GM10847 (cell line): ENCODE data around the gene MRPL23.

ENCODE experiments used
- POLR2A ChIP-seq: IDR thresholded peaks from 2 replicates; pipeline ENCODE4 v1.6.1; 2011; ENCODE audit not compliant: insufficient read length; ENCODE audit errors: extremely low read depth

MRPL23 gene

DNA sequence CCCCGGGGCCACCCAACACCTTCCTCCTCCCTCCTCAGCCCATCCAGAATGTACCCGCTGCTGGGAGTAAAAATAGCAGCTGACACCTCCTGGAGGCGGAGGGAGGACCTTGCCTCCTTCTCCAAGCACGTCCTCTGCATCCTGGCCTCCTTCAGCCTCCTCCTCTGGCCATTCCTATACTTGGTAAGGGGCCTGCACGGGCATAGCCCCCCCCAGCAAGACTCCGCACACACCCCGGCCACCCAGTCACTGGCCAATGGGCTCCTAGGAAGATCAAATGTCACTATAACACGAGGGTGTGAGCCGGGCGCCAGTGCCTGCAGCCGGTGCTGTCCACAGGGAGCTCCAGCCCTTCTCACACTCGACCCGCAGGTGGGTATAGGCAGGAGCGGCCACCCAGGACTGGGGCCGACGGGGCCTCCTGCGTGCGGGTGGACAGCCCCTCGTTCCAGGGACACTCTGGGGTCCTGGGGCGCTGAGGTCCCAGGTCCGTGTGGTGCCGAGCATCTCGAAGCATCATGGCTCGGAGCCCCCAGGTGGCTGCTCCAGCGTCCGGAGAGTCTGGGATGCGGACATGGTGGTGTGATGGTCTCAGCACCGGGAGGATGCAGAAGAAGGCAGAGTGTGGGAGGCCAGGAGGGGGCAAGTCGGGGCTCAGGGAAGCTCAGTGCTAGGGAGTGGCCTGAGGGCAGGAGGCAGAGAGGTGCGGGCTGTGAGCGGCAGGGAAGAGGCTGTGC lies 27.6 kb upstream of the MRPL23 start, which contains the start of gene TNNT3:
Gene TNNT3 (plus strand): TSS at position 313 of the 737 bp plus-strand sequence. CDS start 3,172 bp downstream, outside the sequence.
- TF ChIP-seq POLR2A, result no peak

DNA sequence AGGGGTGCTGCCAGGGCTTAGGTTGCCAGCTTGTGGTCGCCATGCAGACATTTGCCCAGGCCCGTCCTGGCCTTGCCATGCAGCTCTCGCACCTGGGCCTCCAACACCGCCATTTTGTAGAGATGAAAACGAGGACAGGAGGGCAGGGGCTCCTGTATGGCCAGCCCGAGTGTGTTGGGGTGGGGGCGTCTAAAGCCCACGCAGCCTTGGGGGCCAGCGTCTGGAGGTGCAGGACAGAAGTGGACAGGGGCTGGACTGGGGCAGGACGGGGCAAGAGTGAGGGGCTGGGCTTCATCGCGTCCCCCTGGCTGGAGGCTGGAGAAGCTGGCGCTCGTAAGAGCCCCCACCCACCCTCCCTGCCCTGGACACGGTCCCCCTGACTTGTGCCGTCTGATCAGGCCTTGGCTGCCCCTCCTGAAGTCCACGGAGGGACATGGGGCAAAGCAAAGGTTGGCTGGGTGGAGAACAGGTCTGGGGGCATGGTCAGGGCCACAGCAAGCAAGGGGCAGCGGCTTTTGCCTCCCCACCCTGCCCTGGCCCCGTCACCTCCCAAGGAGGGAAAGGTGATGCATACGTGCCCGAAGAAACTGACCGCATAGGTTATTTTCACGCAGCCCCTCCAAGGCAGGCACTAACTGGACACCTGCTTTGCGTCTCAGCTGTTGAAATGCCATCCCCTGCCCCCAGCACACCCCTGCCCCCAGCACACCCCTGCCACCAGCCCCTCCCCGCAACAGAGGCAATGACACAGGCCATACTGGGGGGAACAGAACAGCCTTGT lies 26.8 kb upstream of the MRPL23 start:
- no peak for TF ChIP-seq POLR2A

DNA sequence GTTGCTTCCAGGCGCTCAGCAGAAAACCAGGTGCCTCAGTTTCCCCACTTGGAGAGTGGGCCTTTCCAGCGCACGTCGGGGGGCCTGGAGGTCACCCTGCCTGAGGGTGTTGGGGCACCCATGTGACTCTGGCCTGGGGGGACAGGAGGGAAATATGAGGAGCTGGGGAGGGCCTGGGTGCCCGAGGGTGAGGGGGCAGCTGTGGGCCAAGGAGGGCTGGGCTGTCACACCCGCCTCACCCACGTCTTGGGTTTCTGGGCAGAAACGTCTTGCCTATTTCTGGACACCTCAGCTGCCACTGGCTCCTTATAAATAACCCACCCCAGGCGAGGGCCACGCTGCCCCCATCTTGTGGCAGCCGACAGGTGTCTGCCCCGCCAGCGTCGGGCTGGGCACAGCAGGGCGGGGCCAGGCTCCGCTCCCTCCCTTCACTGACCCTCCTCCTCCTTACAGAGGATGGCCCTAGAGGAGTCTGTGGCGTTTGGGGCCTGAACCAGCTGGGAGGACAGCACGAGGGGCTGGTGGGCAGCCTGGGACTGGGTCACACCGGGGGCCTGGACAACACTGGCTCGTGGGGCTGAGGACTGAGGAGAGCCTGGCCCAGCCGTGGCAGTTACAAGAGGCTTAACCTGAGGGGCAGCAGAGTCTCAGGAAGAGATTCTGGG lies 26.1 kb upstream of the MRPL23 start:
- TF ChIP-seq POLR2A, result no peak

DNA sequence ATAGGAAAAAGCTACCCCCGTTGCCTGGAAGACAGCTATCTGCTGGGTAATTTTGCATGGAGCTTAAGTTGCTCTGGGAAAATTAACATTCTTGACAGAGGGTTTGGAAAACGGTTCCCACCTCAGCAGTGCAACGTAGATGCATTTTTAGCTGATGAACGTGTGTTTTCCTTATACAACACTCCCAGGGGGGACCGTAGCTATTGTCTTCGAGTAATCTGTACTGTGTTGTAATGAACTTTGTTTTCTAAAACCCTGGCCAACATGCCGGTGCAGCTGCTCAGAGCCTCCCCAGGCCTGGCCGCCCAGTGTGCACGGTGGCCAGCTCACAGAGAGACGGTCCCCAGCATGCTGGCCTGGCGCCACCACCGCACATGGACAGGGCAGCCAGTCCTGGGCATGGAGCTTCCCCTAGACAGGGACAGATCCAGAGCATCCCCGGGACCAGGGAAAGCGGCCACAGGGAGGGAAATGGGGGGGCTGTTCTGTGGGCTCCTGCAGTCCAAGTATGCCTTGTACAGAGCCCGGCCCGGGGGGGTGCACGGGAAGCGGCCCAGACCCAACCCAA lies 25.5 kb upstream of the MRPL23 start:
- no peak for TF ChIP-seq POLR2A

DNA sequence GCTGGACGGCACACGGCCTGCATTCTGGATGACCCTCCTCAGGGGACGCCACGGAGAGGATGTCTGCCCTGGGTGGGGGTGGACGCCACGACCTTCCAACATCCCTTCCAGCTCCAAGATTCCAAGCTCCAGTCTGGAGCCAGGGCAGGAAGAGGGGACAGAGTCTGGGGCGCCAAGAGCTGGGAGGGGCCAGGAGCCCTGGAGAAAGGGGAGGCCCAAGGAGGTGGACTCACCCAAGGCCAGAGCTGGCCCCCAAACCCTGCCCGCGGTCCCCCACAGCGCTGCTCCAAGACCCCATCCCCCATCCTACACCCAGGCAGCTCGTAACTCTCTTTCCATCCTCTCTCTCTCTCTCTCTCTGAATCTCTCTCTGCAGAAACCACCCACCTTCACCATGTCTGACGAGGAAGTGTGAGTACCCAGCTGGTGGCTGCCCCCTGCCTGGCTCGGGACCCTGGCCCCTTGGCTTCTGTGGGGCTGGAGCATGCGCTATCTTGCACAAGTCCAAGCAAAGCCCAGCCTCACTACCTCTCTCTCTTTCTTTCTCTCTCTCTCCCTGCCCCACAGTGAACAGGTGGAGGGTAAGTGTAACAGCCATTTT lies 24.6 kb upstream of the MRPL23 start:
- TF ChIP-seq POLR2A, result no peak

GRCh38 chr11:1923201-1923956 lies 23.8 kb upstream of the MRPL23 start:
- TF ChIP-seq POLR2A, result no peak

DNA sequence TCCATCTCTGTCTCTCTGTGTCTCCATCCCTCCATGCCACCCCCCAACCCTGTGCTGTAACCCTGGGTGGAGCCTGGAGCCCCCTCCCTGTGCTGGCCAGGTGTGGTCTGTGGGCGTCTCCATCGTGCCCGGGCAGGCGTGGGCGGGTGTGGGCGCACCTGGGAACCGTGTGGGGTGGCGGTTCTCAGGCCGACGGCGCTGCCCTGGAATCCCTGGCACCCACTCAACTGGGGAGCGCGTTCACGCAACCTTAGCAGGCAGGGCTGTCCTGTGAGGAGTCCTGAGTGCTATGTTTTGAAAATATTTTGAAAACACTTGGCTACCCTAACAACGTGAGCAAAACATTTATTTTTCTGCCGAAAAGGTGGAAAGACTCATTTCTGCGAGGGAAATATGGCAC lies 23.0 kb upstream of the MRPL23 start:
- TF ChIP-seq POLR2A, result no peak

DNA sequence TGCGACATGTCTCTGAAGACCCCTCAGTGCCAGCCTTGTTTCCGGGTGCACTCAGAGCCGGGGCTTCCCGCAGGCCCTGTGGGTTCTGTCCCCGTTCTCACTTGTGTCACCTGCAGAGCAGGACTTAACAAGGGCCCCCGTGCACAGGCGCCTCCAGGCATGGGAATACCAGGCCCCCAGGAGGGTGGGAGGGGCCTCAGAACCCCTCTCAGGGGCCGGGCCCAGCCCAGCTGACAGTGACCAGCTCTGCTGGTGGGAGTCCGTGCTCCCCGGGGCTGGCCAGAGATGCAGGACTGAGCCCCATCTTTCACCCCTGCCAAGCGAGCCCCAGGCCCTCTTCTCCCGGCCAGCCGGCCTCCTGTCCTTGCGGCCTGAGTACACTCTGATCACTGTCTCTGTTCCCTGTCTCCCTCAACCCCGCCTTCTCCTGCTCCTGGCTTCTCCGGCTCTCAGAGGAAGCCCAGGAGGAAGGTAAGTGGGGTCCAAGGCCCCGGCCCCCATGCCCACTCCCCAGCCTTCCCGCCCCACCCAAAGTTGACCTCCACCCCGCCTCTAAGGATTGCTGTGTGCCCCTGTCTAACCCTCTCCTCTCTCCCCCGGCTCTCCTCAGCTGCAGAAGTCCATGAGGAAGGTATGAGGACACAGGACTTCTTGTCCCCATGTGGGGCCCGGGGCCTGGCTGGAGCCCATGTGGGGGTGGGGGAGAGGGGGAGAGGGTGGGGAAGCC lies 22.3 kb upstream of the MRPL23 start:
- no peak for TF ChIP-seq POLR2A

- TF ChIP-seq POLR2A, result no peak
These were observed 21.6 kb upstream of the MRPL23 start for GRCh38 chr11:1925373-1926155.

GRCh38 chr11:1926156-1927025 lies 20.7 kb upstream of the MRPL23 start:
- no peak for TF ChIP-seq POLR2A

DNA sequence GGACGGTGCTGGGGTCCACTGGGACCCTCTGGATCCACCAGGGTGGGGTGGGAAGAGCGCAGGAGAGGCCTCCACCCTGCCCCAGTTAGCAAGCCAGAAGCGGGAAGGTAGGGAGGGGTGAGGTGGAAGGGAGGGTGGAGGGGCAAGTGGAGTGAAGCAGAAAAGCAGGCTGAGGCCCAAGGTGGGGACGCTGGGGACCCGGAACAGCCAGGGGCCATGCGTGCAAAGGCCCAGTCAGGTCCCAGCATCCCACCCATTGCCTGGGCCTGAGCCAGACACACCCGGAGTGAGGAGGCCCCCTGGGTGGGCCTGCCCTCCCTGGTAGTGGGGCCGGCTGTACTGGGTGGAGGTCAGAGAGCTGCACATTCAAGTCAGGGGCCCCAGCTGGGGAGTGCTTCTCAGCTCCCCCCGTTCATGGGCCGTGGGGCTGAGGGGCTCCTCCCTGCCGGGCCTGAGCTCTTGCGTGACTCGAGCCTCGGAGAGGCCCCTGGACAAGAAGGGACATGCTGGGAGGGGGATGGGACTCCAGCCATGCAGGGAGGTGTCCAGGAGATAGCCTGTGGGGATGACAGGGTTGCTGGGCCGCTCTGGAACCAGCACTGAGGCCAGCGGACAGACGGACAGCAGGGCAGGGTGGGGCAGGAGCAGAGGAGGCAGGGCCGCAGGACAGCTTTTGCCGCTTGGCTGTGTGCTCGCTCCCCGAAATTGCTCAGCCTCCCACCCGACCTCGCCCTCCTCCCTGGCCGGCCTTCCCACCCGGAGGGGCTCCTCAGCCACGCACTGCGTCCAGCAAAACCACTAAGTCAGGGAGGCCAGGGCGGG lies 19.9 kb upstream of the MRPL23 start:
- no peak for TF ChIP-seq POLR2A
